Measurements from ENCODE around the gene DBI.
A peak's percentile ranks its signal among the peaks of the same experiment; 100 is the strongest.

The DBI gene

GRCh38 chr2:119387381-119388129 lies 20.8 kb downstream of the DBI start:
- peak; percentile 66 for DNase-seq (ENCODE audit: low spot score)
- in situ Hi-C loops (cut with MboI; ENCODE audit: low pct_unique_long_range_greater_than_20kb, low sequenced_read_pairs, unreplicated experiment): no loop called here
- TF ChIP-seq, protein P1, sequence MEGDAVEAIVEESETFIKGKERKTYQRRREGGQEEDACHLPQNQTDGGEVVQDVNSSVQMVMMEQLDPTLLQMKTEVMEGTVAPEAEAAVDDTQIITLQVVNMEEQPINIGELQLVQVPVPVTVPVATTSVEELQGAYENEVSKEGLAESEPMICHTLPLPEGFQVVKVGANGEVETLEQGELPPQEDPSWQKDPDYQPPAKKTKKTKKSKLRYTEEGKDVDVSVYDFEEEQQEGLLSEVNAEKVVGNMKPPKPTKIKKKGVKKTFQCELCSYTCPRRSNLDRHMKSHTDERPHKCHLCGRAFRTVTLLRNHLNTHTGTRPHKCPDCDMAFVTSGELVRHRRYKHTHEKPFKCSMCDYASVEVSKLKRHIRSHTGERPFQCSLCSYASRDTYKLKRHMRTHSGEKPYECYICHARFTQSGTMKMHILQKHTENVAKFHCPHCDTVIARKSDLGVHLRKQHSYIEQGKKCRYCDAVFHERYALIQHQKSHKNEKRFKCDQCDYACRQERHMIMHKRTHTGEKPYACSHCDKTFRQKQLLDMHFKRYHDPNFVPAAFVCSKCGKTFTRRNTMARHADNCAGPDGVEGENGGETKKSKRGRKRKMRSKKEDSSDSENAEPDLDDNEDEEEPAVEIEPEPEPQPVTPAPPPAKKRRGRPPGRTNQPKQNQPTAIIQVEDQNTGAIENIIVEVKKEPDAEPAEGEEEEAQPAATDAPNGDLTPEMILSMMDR (IDR thresholded peaks at IDR 0.05; ENCODE audit: extremely low read depth, insufficient read depth, missing control alignments): peak; percentile 33

- in situ Hi-C loops (cut with MboI; ENCODE audit: low pct_unique_long_range_greater_than_20kb, low sequenced_read_pairs, unreplicated experiment): no loop called here
- DNase-seq (ENCODE audit: low spot score): no peak
- TF ChIP-seq, protein P1 (IDR thresholded peaks at IDR 0.05; ENCODE audit: extremely low read depth, insufficient read depth, missing control alignments): no peak
Observed at GRCh38 chr2:119389615-119390306, 23.0 kb downstream of the DBI start.

DNA sequence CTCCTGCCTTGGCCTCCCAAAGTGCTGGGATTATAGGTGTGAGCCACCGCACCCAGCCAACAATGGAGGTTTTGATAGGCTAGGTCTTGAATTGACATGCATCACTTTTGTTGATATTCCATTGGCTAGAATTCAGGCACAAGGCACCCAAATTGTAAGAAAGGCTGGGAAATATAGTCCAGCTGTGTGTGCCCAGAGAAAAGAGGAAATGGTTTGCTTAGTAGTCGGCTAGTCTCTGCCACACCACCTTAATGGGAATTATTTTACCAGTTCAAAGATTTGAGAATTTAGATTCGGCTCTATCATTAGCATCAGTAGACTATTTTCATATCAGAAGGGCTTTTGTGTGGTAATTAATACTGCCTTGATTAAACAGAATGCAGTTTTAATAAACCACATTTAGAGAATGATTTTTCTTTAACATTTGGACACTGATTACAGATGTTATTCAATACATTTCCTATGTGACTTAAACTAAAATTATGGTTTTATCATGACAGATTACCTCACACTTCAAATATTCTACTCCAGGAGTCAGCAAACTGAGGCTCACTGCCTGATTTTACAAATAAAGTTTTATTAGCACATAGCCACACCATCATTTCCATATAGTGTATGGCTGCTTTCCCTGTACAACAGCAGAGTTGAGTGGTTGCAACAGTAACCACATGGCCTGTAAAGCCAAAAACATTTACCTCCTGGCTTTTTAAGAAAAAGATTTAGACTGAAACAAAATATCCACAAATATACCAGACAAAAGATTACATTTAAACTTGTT lies 27.4 kb downstream of the DBI start:
- TF ChIP-seq, protein P1 (IDR thresholded peaks at IDR 0.05; ENCODE audit: extremely low read depth, insufficient read depth, missing control alignments): no peak
- no peak for DNase-seq (ENCODE audit: low spot score)
- in situ Hi-C loops (cut with MboI; ENCODE audit: low pct_unique_long_range_greater_than_20kb, low sequenced_read_pairs, unreplicated experiment): no loop called here

- TF ChIP-seq, protein P1 (IDR thresholded peaks at IDR 0.05; ENCODE audit: extremely low read depth, insufficient read depth, missing control alignments): no peak
- no peak for DNase-seq (ENCODE audit: low spot score)
- in situ Hi-C loops (cut with MboI; ENCODE audit: low pct_unique_long_range_greater_than_20kb, low sequenced_read_pairs, unreplicated experiment): no loop called here
Observed at GRCh38 chr2:119397196-119397595, 30.4 kb downstream of the DBI start.

- TF ChIP-seq, protein P1 (IDR thresholded peaks at IDR 0.05; ENCODE audit: extremely low read depth, insufficient read depth, missing control alignments): no peak
- in situ Hi-C loops (cut with MboI; ENCODE audit: low pct_unique_long_range_greater_than_20kb, low sequenced_read_pairs, unreplicated experiment): loop anchor here (25.0 kb wide), 1 partner anchor 260 kb away; no protein-coding TSS in a partner anchor
- no peak for DNase-seq (ENCODE audit: low spot score)
Observed at GRCh38 chr2:119402106-119402505, 35.3 kb downstream of the DBI start.

Data from GM13977 (cell line).